GM19468 (cell line): ENCODE data around the gene CCDC27.
"Not testable (repeated sequence)": the region's sequence is repeated elsewhere in the genome, so short reads cannot be mapped to it uniquely, and the experiment has no call there.

ENCODE experiments used
- ATAC-seq: cut with Tn5 transposase; IDR thresholded peaks from one replicate; pipeline ENCODE4 v1.9.1; 2021; ENCODE audit warnings: mild to moderate bottlenecking, moderate library complexity, moderate number of reproducible peaks; ENCODE audit not compliant: unreplicated experiment; ENCODE audit errors: extremely low read depth

The CCDC27 gene

GRCh38 chr1:3735027-3735681, 17.1 kb upstream of the CCDC27 start:
- ATAC-seq = no peak

GRCh38 chr1:3735688-3736087, 16.6 kb upstream of the CCDC27 start:
- ATAC-seq = no peak

GRCh38 chr1:3736131-3736561, 16.1 kb upstream of the CCDC27 start:
- ATAC-seq = no peak

- ATAC-seq = no peak
These were observed 15.5 kb upstream of the CCDC27 start for GRCh38 chr1:3736708-3737107.

GRCh38 chr1:3738943-3739342, 13.3 kb upstream of the CCDC27 start:
- ATAC-seq = no peak

DNA sequence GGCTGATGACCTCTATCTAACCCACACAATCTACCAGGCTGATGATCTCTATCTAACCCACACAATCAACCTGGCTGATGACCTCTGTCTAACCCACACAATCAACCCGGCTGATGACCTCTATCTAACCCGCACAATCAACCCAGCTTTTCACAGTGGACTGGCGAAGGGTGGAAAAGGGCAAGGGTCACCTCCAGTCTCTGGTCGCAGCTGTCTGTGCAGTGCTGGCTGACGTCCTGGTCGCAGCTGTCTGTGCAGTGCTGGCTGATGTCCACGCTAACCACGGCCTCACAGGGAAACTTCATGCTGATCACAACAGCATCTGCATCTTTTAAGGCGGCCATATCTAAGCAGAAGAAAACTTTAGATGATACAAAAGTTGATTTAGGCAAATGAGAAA, 12.2 kb upstream of the CCDC27 start:
- ATAC-seq = no peak

DNA sequence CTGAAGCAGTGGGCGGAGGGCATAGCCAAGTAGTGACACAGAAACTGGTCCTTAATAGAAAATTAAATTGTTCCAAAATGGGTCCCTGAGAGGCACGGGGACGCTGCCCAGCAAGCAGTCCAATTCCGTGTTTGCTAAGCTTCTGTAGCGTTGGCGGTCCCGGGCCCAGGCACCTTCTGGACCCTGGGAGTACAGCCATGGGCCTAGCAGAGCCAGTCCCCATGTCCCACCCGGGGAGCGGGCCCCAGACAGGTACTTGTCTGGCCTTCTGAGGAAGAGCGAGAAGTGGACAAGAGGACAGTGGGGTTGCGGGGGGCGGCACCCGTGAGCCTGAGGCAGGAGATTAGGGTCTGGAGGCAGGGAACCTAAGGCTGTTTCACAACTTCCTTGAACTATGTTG, 11.5 kb upstream of the CCDC27 start:
- ATAC-seq = no peak

GRCh38 chr1:3741566-3742438, 10.4 kb upstream of the CCDC27 start:
- ATAC-seq = no peak

- ATAC-seq = no peak
These were observed 9.6 kb upstream of the CCDC27 start for GRCh38 chr1:3742439-3743298.

DNA sequence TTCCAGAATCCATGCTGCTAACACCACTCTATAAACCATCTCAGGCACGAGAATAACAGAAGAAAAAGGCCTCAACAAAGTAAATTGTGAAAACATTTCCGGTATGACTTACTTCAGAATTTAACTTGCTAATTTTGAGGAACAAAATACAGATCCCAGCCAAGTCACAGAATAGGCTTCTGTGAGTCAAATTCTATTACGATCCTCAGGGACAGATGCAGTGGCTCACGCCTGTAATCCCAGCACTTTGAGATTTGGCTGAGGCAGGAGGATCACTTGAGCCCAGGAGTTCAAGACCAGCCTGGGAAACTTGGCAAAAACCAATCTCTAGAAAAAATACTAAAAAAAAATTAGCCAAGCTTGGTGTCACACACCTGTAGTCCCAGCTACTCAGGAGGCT, 8.8 kb upstream of the CCDC27 start:
- ATAC-seq = no peak

- no peak for ATAC-seq
These were observed 8.4 kb upstream of the CCDC27 start for GRCh38 chr1:3743826-3744225.

DNA sequence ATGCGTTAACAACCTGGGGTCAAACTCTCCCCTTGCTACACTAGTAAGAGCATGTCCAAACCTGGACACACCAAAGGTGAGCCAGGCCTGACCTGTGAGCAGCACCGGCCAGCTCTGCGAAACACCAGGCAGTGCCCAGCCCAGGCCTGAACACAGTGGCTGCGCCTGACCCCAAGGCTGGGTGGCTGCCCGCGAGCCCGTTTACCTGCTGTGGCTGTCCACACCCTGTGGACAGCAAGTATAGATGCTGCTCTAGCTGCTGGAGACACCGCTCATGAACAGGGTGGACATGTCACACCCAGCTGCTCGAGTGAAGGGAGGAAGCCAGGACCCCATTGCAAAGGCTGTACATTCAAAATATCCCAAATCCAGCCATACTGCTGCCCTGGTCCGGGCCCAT, 7.6 kb upstream of the CCDC27 start:
- ATAC-seq = no peak

DNA sequence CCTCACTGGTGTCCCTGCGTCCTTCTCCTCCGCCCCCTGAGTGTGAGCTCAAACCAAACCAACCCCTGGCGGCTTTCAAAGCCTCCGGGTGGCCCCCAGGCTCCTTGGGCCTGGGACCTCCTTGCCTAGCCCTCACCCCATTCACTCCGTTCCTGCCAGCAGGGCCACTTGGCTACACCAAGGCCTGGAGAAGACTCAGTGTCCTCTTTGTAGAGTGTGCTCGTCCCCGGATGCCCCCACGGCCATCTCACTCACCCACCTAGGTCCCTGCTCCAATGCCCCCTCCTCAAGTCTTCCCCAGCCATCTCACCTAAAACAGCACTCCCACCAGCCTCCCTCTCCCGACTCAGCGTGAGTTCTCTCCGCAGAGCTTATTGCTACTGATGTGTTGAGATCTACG, 7.2 kb upstream of the CCDC27 start:
- ATAC-seq = no peak

GRCh38 chr1:3745590-3746381, 6.5 kb upstream of the CCDC27 start:
- no peak for ATAC-seq

DNA sequence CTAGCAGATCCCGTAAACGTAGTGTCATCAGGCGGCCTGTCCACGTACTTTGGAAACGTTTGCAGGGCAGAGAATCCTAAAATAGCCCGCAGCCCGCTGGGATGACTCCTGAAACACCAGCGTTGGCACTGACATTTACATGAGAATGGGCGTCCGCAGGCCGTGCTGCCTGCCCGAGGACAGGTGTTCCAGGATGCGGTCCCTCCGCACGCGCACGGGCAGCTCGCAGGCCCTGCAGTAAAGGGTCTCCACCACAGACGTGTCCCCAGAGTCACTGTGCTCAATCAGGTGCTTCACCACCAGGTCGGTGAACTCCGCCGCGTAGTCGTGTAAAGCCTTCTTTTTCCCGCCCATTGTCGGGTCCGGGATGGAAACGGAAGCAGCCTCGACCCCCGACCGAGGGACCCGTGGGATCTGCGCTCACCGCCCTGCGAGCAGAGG, 5.8 kb upstream of the CCDC27 start:
- ATAC-seq = no peak

GRCh38 chr1:3746830-3747521, 5.3 kb upstream of the CCDC27 start:
- ATAC-seq = no peak

DNA sequence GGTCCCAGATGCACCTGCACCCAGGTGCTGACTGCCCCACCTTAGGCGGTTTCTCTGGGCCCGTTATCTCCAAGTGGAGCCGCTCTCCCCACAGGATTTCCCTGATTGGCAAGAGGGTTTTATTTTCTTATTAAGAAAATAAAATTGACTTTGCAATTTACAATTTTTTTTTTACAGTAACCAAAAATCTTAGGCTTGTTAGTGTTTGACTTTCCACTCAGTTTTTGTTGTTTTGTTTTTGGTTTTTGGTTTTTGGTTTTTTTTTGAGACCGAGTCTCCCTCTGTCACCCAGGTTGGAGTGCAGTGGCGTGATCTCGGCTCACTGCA, 4.8 kb upstream of the CCDC27 start:
- no peak for ATAC-seq

DNA sequence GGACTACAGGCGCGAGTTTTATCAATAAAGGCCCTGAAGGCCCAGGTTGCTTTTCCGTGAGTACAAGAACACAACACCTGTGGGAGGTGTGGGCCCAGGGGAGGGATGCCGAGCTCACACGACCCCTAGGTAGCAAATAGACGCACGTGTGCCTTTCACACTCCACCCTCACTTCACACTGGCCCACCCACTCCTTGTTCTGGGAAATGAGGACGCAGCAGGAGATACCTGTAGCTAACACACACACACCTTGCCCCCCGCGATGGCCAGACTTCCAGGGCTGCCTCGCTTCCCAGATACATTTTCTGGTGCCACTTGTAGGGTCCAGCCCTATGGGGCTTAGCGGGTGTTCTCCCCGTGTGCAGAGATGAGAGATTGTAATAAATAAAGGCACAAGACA, 4.3 kb upstream of the CCDC27 start:
- no peak for ATAC-seq

- ATAC-seq = not testable (repeated sequence)
These were observed 3.8 kb upstream of the CCDC27 start for GRCh38 chr1:3748316-3748900.
